ENCODE results near the gene OR1I1. TPM values are rescaled to one million over a fixed set of nuclear protein-coding genes. Genes with fewer than 3 reads are reported as not detected.

Gene OR1I1
- total RNA-seq, 1 experiment from 2014 or later: not detected

GRCh38 chr19:15050639-15051038, 31.4 kb upstream of the OR1I1 start:
- Histone ChIP-seq H3K23me2 (ENCODE audit: insufficient read length, low read depth, low read length, poor library complexity, severe bottlenecking) (no peaks in the 10 kb centered on the region), H2BK5ac (ENCODE audit: insufficient read length, low read length) (no peak overlapping the region), H3K79me2 (ENCODE audit: insufficient read depth, low read length) (no peaks in the 10 kb centered on the region), H2BK120ac (ENCODE audit: low read depth, low read length, poor library complexity, severe bottlenecking) (no peak overlapping the region), H3K27ac (ENCODE audit: insufficient read length, low read depth, low read length) (no peak overlapping the region), H3K27me3 (ENCODE audit: insufficient read depth, low read length) (no peaks in the 10 kb centered on the region), H3K14ac (ENCODE audit: insufficient read depth, low read length) (no peak overlapping the region), H2BK15ac (ENCODE audit: low read depth, low read length) (no peak overlapping the region), H2AK5ac (ENCODE audit: insufficient read length, low read length) (no peak overlapping the region), H2BK12ac (ENCODE audit: insufficient read length, low read depth, low read length) (no peak overlapping the region), H2AFZ (ENCODE audit: low read length) (no peak overlapping the region), H3K79me1 (ENCODE audit: insufficient read depth, low read depth, low read length, poor library complexity, severe bottlenecking) (no peaks in the 10 kb centered on the region), H3K18ac (ENCODE audit: insufficient read length, low read depth, low read length) (no peak overlapping the region), H4K8ac (replicated peaks; ENCODE audit: insufficient read length, low read depth, low read length) (no peak overlapping the region), H3K4ac (ENCODE audit: low read depth, low read length) (no peak overlapping the region), H3K56ac (ENCODE audit: insufficient read length, low read depth, low read length) (no peak overlapping the region), H4K91ac (ENCODE audit: insufficient read length, low read depth, low read length) (no peak overlapping the region), H4K20me1 (ENCODE audit: control insufficient read depth, insufficient read depth, insufficient read length) (no peaks in the 10 kb centered on the region), H4K5ac (ENCODE audit: insufficient read length, low read depth, low read length) (no peak overlapping the region), H3K9ac (ENCODE audit: extremely low read depth, insufficient read length, low read length) (no peak overlapping the region), H3K4me1 (ENCODE audit: insufficient read depth, low read length) (no peaks in the 10 kb centered on the region), H3K23ac (ENCODE audit: insufficient read length, low read depth, low read length) (no peak overlapping the region), H3K4me2 (ENCODE audit: insufficient read depth, insufficient read length, low read length) (no peak overlapping the region), H2BK20ac (ENCODE audit: low read depth, low read length, poor library complexity, severe bottlenecking) (no peak overlapping the region), H3K9me3 (ENCODE audit: control insufficient read depth, low read depth, low read length) (no peaks in the 10 kb centered on the region), H3T11ph (ENCODE audit: low read length) (no peak overlapping the region)
- peaks cover 0 to 47% (median 8%) of the 10 kb centered on the region in 3 experiments; a peak in 4 of 7 replicates for H3K36me3 Mint-ChIP-seq (ENCODE audit: insufficient read depth in 1 of 3, low read depth in 3 of 3)
- no peaks in the 10 kb centered on the region for H3K4me1 Mint-ChIP-seq
- H3K9me3 Mint-ChIP-seq: peaks cover 23 to 94% of the 10 kb centered on the region in 2 experiments
- no peak overlapping the region for H3K4me3 Mint-ChIP-seq
- no peak for TF ChIP-seq CTCF (conservative IDR thresholded peaks at IDR 0.05)
- no peak overlapping the region for H3K27ac Mint-ChIP-seq
- 100% methylated on average over 2 of the region's 2 CpGs for WGBS (ENCODE audit: extremely low coverage, insufficient read length, low lambda C conversion rate)
- DNase-seq: no peak
- peaks cover 3% of the 10 kb centered on the region for H3K27me3 Mint-ChIP-seq (ENCODE audit: low read depth)
